GM12874 (cell line): ENCODE measurements around the gene EPHA8.

Source experiments
- CTCF ChIP-seq: IDR thresholded peaks from 2 replicates; pipeline ENCODE4 v1.5.1; 2011; ENCODE audit warnings: low read depth, mild to moderate bottlenecking, control low read depth, low read length, moderate library complexity; ENCODE audit not compliant: insufficient read depth

Gene EPHA8

GRCh38 chr1:22545141-22545540 lies 18.1 kb upstream of the EPHA8 start:
- TF ChIP-seq CTCF: no peak

- no peak for TF ChIP-seq CTCF
Observed at GRCh38 chr1:22547186-22547817, 16.0 kb upstream of the EPHA8 start.

GRCh38 chr1:22547818-22548462 lies 15.3 kb upstream of the EPHA8 start:
- TF ChIP-seq CTCF: no peak

- no peak for TF ChIP-seq CTCF
Observed at GRCh38 chr1:22550021-22550420, 13.3 kb upstream of the EPHA8 start.

DNA sequence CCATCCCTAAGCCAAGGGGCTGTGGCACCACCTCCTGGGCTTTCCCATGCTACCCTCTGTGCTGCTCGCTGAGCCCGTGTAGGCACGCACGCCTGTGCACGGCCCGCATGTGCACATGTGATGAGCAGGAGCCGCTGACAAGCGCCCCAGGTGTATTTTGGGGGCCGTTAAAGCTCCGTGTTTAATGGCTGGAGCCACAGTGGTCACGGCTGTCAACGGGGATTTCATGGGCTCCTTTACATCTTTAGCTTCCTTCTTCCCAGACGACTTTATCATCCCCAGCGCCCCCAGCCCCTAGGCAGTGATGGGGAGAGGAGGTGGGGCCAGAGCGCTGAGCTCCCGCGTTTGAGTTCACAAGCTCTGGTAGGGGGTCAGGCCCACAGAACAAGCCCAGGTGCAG lies 11.7 kb upstream of the EPHA8 start:
- TF ChIP-seq CTCF: no peak

DNA sequence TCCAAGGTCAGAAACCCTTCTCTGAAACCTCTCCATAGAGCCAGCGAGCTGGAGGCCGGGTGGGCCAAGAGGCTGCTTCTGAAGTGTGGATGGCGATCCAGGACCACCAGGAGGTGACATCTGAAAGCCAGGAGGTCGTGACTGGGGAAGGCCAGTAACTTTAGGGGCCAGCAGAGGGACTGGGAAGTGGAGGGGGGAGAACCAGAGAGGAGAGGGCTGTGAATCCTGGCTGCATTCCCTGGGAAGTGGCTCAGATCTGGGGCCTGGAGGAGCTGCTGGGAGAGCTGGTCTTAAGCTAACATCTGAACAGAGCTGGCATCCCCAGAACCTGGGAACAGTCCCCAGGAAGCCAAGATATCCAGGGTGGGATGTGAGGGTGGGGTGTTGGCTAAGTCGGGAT lies 11.3 kb upstream of the EPHA8 start:
- no peak for TF ChIP-seq CTCF

DNA sequence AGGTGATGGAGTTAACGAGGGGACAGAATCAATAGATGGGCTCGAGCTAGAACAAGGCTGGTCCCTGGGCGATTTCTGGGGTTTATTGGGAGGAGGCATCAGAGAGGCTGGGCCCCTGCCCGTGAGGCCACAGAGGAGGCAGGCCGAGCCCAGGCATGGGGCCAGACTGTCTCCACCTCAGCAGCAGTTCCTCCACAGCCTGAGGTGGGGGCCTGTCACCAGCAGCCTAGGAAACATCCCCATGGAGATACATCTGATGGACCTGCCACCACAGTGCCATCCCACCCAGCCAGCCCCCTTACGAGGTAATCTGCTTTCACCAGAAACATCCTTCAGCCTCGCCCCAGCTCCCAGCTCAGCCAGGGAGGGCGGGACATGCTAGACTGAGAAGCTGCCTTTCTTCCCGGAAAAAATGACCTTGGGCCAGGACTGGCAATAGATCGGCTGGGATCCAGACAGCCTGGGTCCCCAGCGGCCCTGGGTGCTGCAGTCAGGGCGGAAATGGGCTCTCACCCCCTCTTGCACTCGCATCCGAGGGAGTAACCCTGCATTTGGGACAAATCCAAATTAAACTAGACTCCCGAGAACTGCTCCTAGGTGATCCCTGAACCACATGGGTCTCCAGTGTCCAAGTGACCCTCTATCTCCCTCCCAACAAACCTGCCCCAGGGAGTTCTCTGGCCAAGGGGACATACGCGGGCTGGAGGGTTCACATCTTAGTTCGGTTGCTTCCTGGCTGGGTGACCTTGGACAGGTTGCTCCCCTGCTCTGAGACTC lies 10.0 kb upstream of the EPHA8 start:
- TF ChIP-seq CTCF: no peak
